Stimulated activated CD8-positive, alpha-beta memory T cell treated with anti-CD3 and anti-CD28 coated beads, Interleukin-7, amount 100 ng/mL, for 48 hours (primary cell): ENCODE measurements around the gene TSC22D3.
"Not testable (repeated sequence)": the region's sequence is repeated elsewhere in the genome, so short reads cannot be mapped to it uniquely, and the experiment has no call there.

ENCODE experiments used
- DNase-seq, 2 donors: peaks; one replicate each; pipeline ENCODE4 v3.0.0-alpha.2; 2020; ENCODE audit warnings: low read depth in 1 of 2; ENCODE audit errors: extremely low read depth in 1 of 2

The TSC22D3 gene

GRCh38 chrX:107712231-107713202, 63.1 kb downstream of the TSC22D3 start:
- DNase-seq = no peak

GRCh38 chrX:107711521-107712181, 63.9 kb downstream of the TSC22D3 start:
- no peak for DNase-seq

- DNase-seq = no peak
These were observed 64.8 kb downstream of the TSC22D3 start for GRCh38 chrX:107710617-107711391.

- no peak for DNase-seq
These were observed 66.3 kb downstream of the TSC22D3 start for GRCh38 chrX:107709266-107709806.

- DNase-seq = no peak
These were observed 66.8 kb downstream of the TSC22D3 start for GRCh38 chrX:107708762-107709161.

GRCh38 chrX:107707866-107708265, 67.7 kb downstream of the TSC22D3 start:
- DNase-seq = no peak

- no peak for DNase-seq
These were observed 69.3 kb downstream of the TSC22D3 start for GRCh38 chrX:107706309-107706708.

GRCh38 chrX:107704587-107704986, 71.0 kb downstream of the TSC22D3 start:
- DNase-seq = no peak

GRCh38 chrX:107704181-107704580, 71.4 kb downstream of the TSC22D3 start:
- DNase-seq = no peak

GRCh38 chrX:107701493-107702121, 74.0 kb downstream of the TSC22D3 start:
- no peak for DNase-seq

GRCh38 chrX:107700790-107701189, 74.8 kb downstream of the TSC22D3 start:
- no peak for DNase-seq

- no peak for DNase-seq
These were observed 75.2 kb downstream of the TSC22D3 start for GRCh38 chrX:107700317-107700774.

- no peak for DNase-seq
These were observed 76.0 kb downstream of the TSC22D3 start for GRCh38 chrX:107699616-107700015.

- DNase-seq = no peak
These were observed 84.6 kb downstream of the TSC22D3 start for GRCh38 chrX:107691024-107691448.

- DNase-seq = no peak
These were observed 88.1 kb downstream of the TSC22D3 start for GRCh38 chrX:107687445-107687844.

GRCh38 chrX:107686792-107687191, 88.8 kb downstream of the TSC22D3 start:
- no peak for DNase-seq

GRCh38 chrX:107686026-107686425, 89.6 kb downstream of the TSC22D3 start:
- no peak for DNase-seq

- DNase-seq = not testable (repeated sequence)
These were observed 90.0 kb downstream of the TSC22D3 start for GRCh38 chrX:107685586-107685985.

GRCh38 chrX:107684956-107685385, 90.6 kb downstream of the TSC22D3 start:
- no peak for DNase-seq

- no peak for DNase-seq
These were observed 91.7 kb downstream of the TSC22D3 start for GRCh38 chrX:107683931-107684330.
